ENCODE results near the gene SYNJ2.

SYNJ2 gene

GRCh38 chr6:158044525-158044888, 62.8 kb downstream of the SYNJ2 start:
- no peak for DNase-seq

- DNase-seq: no peak
Measured at GRCh38 chr6:158046201-158047126, 64.8 kb downstream of the SYNJ2 start.

- no peak for DNase-seq
Measured at GRCh38 chr6:158047127-158047518, 65.5 kb downstream of the SYNJ2 start.

- no peak for DNase-seq
Measured at GRCh38 chr6:158047563-158048323, 66.1 kb downstream of the SYNJ2 start.

GRCh38 chr6:158048589-158048988, 66.9 kb downstream of the SYNJ2 start:
- no peak for DNase-seq

GRCh38 chr6:158049055-158050028, 67.7 kb downstream of the SYNJ2 start:
- no peak for DNase-seq

- no peak for DNase-seq
Measured at GRCh38 chr6:158050107-158050735, 68.6 kb downstream of the SYNJ2 start.

GRCh38 chr6:158050955-158051354, 69.3 kb downstream of the SYNJ2 start:
- no peak for DNase-seq

GRCh38 chr6:158051968-158052367, 70.3 kb downstream of the SYNJ2 start:
- no peak for DNase-seq

- no peak for DNase-seq
Measured at GRCh38 chr6:158053377-158054313, 72.0 kb downstream of the SYNJ2 start.

- DNase-seq: no peak
Measured at GRCh38 chr6:158056355-158056754, 74.7 kb downstream of the SYNJ2 start.

- DNase-seq: no peak
Measured at GRCh38 chr6:158056804-158057203, 75.1 kb downstream of the SYNJ2 start.

- no peak for DNase-seq
Measured at GRCh38 chr6:158057213-158057987, 75.7 kb downstream of the SYNJ2 start.

- DNase-seq: no peak
Measured at GRCh38 chr6:158058171-158058651, 76.5 kb downstream of the SYNJ2 start.

- no peak for DNase-seq
Measured at GRCh38 chr6:158059108-158059507, 77.4 kb downstream of the SYNJ2 start.

GRCh38 chr6:158060455-158061360, 79.0 kb downstream of the SYNJ2 start:
- DNase-seq: no peak

GRCh38 chr6:158061361-158061708, 79.7 kb downstream of the SYNJ2 start:
- DNase-seq: no peak

- no peak for DNase-seq
Measured at GRCh38 chr6:158061709-158062461, 80.2 kb downstream of the SYNJ2 start.
